BLaER1 (cell line): ENCODE data around the gene NEK2.
A peak's percentile ranks its signal among the peaks of the same experiment; 100 is the strongest.

Source experiments
- H3K27ac ChIP-seq: shearing (Covaris generic); formaldehyde crosslinking; 2 replicates; pipeline ENCODE4 v1.8.1; 2022
- H3K27me3 ChIP-seq: shearing (Covaris generic); formaldehyde crosslinking; 2 replicates; pipeline ENCODE4 v1.8.1; 2022
- H3K36me3 ChIP-seq: shearing (Covaris generic); formaldehyde crosslinking; 2 replicates; pipeline ENCODE4 v1.8.1; 2022
- H3K4me1 ChIP-seq: shearing (Covaris generic); formaldehyde crosslinking; 2 replicates; pipeline ENCODE4 v1.8.1; 2022
- H3K4me2 ChIP-seq: shearing (Covaris generic); formaldehyde crosslinking; 2 replicates; pipeline ENCODE4 v1.8.1; 2022
- H3K4me3 ChIP-seq: shearing (Covaris generic); formaldehyde crosslinking; 2 replicates; pipeline ENCODE4 v1.8.1; 2022
- H3K9ac ChIP-seq: shearing (Covaris generic); formaldehyde crosslinking; 2 replicates; pipeline ENCODE4 v1.8.1; 2022
- H3K9me3 ChIP-seq: shearing (Covaris generic); formaldehyde crosslinking; 2 replicates; pipeline ENCODE4 v1.8.1; 2022
- H4K20me1 ChIP-seq: shearing (Covaris generic); formaldehyde crosslinking; 2 replicates; pipeline ENCODE4 v1.8.1; 2022
- Cebpa-rat ChIP-seq: shearing (Covaris generic); IDR thresholded peaks from 2 replicates; pipeline ENCODE4 v1.8.1; 2022

The NEK2 gene

GRCh38 chr1:211710566-211711314 lies 35.3 kb upstream of the NEK2 start:
- Histone ChIP-seq H3K4me3 (no peak overlapping the region), H3K9ac (no peak overlapping the region), H3K4me1 (peaks cover 38% of the 10 kb centered on the region), H3K27me3 (no peaks in the 10 kb centered on the region), H3K9me3 (no peaks in the 10 kb centered on the region), H4K20me1 (no peaks in the 10 kb centered on the region), H3K36me3 (no peaks in the 10 kb centered on the region), H3K4me2 (peak overlapping the region; percentile 6; the same call in 1 of the 2 replicates), H3K27ac (no peak overlapping the region)
- no peak for TF ChIP-seq Cebpa-rat

- H3K27me3 ChIP-seq = no peaks in the 10 kb centered on the region
- no peak overlapping the region for H3K4me2 ChIP-seq
- H3K36me3 ChIP-seq = no peaks in the 10 kb centered on the region
- no peak for TF ChIP-seq Cebpa-rat
- no peak overlapping the region for H3K4me3 ChIP-seq
- peaks cover 37% of the 10 kb centered on the region for H3K4me1 ChIP-seq
- H3K27ac ChIP-seq = no peak overlapping the region
- H3K9me3 ChIP-seq = no peaks in the 10 kb centered on the region
- H3K9ac ChIP-seq = no peak overlapping the region
- no peaks in the 10 kb centered on the region for H4K20me1 ChIP-seq
These were observed 33.5 kb upstream of the NEK2 start for GRCh38 chr1:211708926-211709325.

GRCh38 chr1:211708006-211708405 lies 32.6 kb upstream of the NEK2 start:
- H3K36me3 ChIP-seq = no peaks in the 10 kb centered on the region
- no peaks in the 10 kb centered on the region for H4K20me1 ChIP-seq
- no peaks in the 10 kb centered on the region for H3K9me3 ChIP-seq
- no peak overlapping the region for H3K27ac ChIP-seq
- no peak overlapping the region for H3K9ac ChIP-seq
- no peak for TF ChIP-seq Cebpa-rat
- H3K27me3 ChIP-seq = no peaks in the 10 kb centered on the region
- H3K4me1 ChIP-seq = peaks cover 40% of the 10 kb centered on the region
- no peak overlapping the region for H3K4me3 ChIP-seq
- H3K4me2 ChIP-seq = no peak overlapping the region

GRCh38 chr1:211705467-211706091 lies 30.2 kb upstream of the NEK2 start:
- Histone ChIP-seq H3K36me3 (no peaks in the 10 kb centered on the region), H3K27ac (no peak overlapping the region), H3K9me3 (no peaks in the 10 kb centered on the region), H3K9ac (no peak overlapping the region), H3K4me1 (peaks cover 31% of the 10 kb centered on the region), H3K4me2 (peak overlapping the region; percentile 25; the same call in 1 of the 2 replicates), H4K20me1 (no peaks in the 10 kb centered on the region), H3K27me3 (no peaks in the 10 kb centered on the region), H3K4me3 (no peak overlapping the region)
- no peak for TF ChIP-seq Cebpa-rat

DNA sequence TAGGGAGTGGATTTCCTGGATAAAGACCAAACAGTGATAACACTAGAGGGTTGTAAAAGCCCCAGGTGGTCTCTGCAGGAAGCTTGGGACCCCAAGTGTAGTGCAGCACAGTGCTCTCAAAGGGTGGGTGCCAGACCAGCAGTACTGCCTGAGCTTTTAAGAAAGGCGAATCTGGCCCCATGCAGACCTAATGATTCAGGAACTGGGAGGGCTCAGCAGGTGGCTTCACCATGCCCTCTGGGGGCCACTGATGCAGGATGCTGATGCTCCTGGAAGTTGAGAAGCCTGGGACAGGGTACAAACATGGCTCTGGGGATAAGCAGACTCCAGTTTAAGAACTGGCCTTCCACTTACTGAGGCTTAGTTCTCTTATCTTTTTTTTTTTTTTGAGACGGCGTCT lies 29.1 kb upstream of the NEK2 start:
- Histone ChIP-seq H3K27me3 (no peaks in the 10 kb centered on the region), H3K9me3 (no peaks in the 10 kb centered on the region), H3K9ac (no peak overlapping the region), H3K4me1 (peaks cover 31% of the 10 kb centered on the region), H3K36me3 (no peaks in the 10 kb centered on the region), H4K20me1 (no peaks in the 10 kb centered on the region), H3K4me2 (peak overlapping the region; percentile 29; the same call in 1 of the 2 replicates), H3K27ac (no peak overlapping the region), H3K4me3 (no peak overlapping the region)
- TF ChIP-seq Cebpa-rat = no peak

- H3K9ac ChIP-seq = no peak overlapping the region
- no peak overlapping the region for H3K4me3 ChIP-seq
- no peaks in the 10 kb centered on the region for H3K36me3 ChIP-seq
- H3K9me3 ChIP-seq = no peaks in the 10 kb centered on the region
- H3K27me3 ChIP-seq = no peaks in the 10 kb centered on the region
- H3K4me2 ChIP-seq = peak overlapping the region; percentile 29; the same call in 1 of the 2 replicates
- TF ChIP-seq Cebpa-rat = no peak
- H3K4me1 ChIP-seq = peaks cover 31% of the 10 kb centered on the region
- no peak overlapping the region for H3K27ac ChIP-seq
- no peaks in the 10 kb centered on the region for H4K20me1 ChIP-seq
These were observed 28.6 kb upstream of the NEK2 start for GRCh38 chr1:211703812-211704537.

GRCh38 chr1:211701733-211702132 lies 26.3 kb upstream of the NEK2 start:
- Histone ChIP-seq H3K9me3 (no peaks in the 10 kb centered on the region), H3K27ac (no peak overlapping the region), H3K4me1 (peaks cover 51% of the 10 kb centered on the region), H3K9ac (no peak overlapping the region), H3K27me3 (no peaks in the 10 kb centered on the region), H4K20me1 (no peaks in the 10 kb centered on the region), H3K4me2 (no peak overlapping the region), H3K36me3 (no peaks in the 10 kb centered on the region), H3K4me3 (no peak overlapping the region)
- no peak for TF ChIP-seq Cebpa-rat

- H3K4me1 ChIP-seq = peaks cover 42% of the 10 kb centered on the region
- no peak for TF ChIP-seq Cebpa-rat
- H4K20me1 ChIP-seq = no peaks in the 10 kb centered on the region
- H3K4me3 ChIP-seq = no peak overlapping the region
- H3K36me3 ChIP-seq = no peaks in the 10 kb centered on the region
- peaks cover 11% of the 10 kb centered on the region for H3K9me3 ChIP-seq
- H3K4me2 ChIP-seq = no peak overlapping the region
- no peak overlapping the region for H3K9ac ChIP-seq
- no peaks in the 10 kb centered on the region for H3K27me3 ChIP-seq
- H3K27ac ChIP-seq = no peak overlapping the region
These were observed 23.6 kb upstream of the NEK2 start for GRCh38 chr1:211699059-211699458.

DNA sequence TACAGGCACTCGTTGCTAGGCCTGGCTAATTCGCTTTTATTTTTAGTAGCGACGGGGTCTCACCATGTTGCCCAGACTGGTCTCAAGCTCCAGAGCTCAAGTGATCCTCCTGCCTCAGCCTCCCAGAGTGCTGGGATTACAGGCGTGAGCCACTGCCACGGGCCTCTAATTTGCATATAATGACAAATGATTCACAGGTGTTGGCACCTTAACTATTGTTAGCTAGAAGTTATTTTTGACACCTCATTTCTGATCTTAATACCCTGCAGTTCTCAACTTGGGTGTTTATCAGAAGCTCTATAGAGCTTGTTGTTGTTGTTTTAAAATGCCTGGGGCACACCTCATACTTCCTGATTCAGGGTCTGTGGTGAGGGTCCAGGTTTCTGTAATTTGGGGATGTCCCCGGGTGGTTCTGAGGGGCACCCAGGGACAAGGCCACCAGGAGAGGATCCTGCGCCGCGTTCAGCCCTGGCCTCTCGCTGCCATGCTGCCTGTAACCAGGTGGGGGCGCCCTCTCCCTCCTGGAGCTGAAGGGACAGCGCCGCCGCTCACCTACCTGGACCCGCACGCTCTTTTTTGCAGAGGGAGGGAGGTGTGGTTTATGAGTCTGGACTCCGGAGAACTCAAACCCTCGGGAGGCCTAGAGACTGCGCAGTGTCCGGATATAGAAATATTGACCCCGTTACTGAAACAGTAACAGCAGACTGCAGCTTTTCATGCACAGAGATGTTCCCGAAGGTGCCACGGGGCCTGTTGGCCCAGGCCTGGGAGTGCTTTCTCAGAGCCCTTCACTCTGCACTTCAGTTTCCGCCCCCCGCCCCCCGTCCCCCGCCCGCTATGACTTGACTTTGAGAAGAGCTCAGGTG lies 23.0 kb upstream of the NEK2 start:
- peaks cover 17% of the 10 kb centered on the region for H3K9me3 ChIP-seq
- H3K4me1 ChIP-seq = peaks cover 36% of the 10 kb centered on the region
- H3K27ac ChIP-seq = peak overlapping the region; percentile 22; the same call in 1 of the 2 replicates
- peak overlapping the region; percentile 28; the same call in 1 of the 2 replicates for H3K4me2 ChIP-seq
- H3K36me3 ChIP-seq = no peaks in the 10 kb centered on the region
- H4K20me1 ChIP-seq = no peaks in the 10 kb centered on the region
- H3K4me3 ChIP-seq = no peak overlapping the region
- TF ChIP-seq Cebpa-rat = no peak
- no peaks in the 10 kb centered on the region for H3K27me3 ChIP-seq
- H3K9ac ChIP-seq = no peak overlapping the region
